ENCODE results near the gene EID3. TPM values are rescaled to one million over a fixed set of nuclear protein-coding genes. Genes with fewer than 3 reads are reported as not detected.

Gene EID3
- total and polyA plus RNA-seq, 7 donors: 0.28 to 1.3 (median 0.95) TPM

GRCh38 chr12:104350211-104351056, 46.9 kb downstream of the EID3 start:
- H3K27me3 ChIP-seq (ENCODE audit: insufficient read depth in 3 of 3, low read length in 2 of 3): no peaks in the 10 kb centered on the region
- 88 to 92% (median 90%) methylated on average over 8 of the region's 8 CpGs for WGBS, 3 donors
- no peak for ATAC-seq
- TF ChIP-seq CTCF (IDR thresholded peaks at IDR 0.05): no peak
- H3K4me3 ChIP-seq: no peak overlapping the region
- peaks cover 17 to 96% of the 10 kb centered on the region in 2 donors for H3K36me3 ChIP-seq (ENCODE audit: insufficient read depth in 1 of 2, low read depth in 1 of 2)
- intact Hi-C loops (cut with DNase I): no loop called here
- DNase-seq: no peak
- no peak overlapping the region for H3K27ac ChIP-seq
- H3K9me3 ChIP-seq: no peaks in the 10 kb centered on the region
- peaks cover 31% of the 10 kb centered on the region for H3K4me1 ChIP-seq

- Histone ChIP-seq H3K36me3 (ENCODE audit: insufficient read depth in 1 of 2, low read depth in 1 of 2) (peaks cover 17 to 88% of the 10 kb centered on the region in 2 donors), H3K27ac (no peak overlapping the region), H3K4me1 (peaks cover 22% of the 10 kb centered on the region), H3K9me3 (no peaks in the 10 kb centered on the region), H3K27me3 (ENCODE audit: insufficient read depth in 3 of 3, low read length in 2 of 3) (no peaks in the 10 kb centered on the region), H3K4me3 (no peak overlapping the region)
- ATAC-seq (no peak), DNase-seq (no peak)
- intact Hi-C loops (cut with DNase I): no loop called here
- TF ChIP-seq CTCF (IDR thresholded peaks at IDR 0.05): no peak
- WGBS, 3 donors: 97 to 99% (median 98%) methylated on average over 4 of the region's 4 CpGs
These were observed 47.8 kb downstream of the EID3 start for GRCh38 chr12:104351057-104351983.

GRCh38 chr12:104352106-104352713, 48.7 kb downstream of the EID3 start:
- Histone ChIP-seq H3K27ac (no peak overlapping the region), H3K36me3 (ENCODE audit: insufficient read depth in 1 of 2, low read depth in 1 of 2) (peaks cover 17 to 79% of the 10 kb centered on the region in 2 donors), H3K27me3 (ENCODE audit: insufficient read depth in 3 of 3, low read length in 2 of 3) (no peaks in the 10 kb centered on the region), H3K4me3 (no peak overlapping the region), H3K9me3 (no peaks in the 10 kb centered on the region), H3K4me1 (peaks cover 13% of the 10 kb centered on the region)
- 92 to 95% (median 94%) methylated on average over 3 of the region's 3 CpGs for WGBS, 3 donors
- DNase-seq (no peak), ATAC-seq (peak in 1 of 4 donors; percentile 25)
- no peak for TF ChIP-seq CTCF (IDR thresholded peaks at IDR 0.05)
- intact Hi-C loops (cut with DNase I): no loop called here

- Histone ChIP-seq H3K27ac (no peak overlapping the region), H3K9me3 (no peaks in the 10 kb centered on the region), H3K27me3 (ENCODE audit: insufficient read depth in 3 of 3, low read length in 2 of 3) (no peaks in the 10 kb centered on the region), H3K4me1 (peaks cover 5% of the 10 kb centered on the region), H3K4me3 (no peak overlapping the region), H3K36me3 (ENCODE audit: insufficient read depth in 1 of 2, low read depth in 1 of 2) (peaks cover 16 to 68% of the 10 kb centered on the region in 2 donors)
- DNase-seq: no peak
- 94 to 96% (median 95%) methylated on average over 17 of the region's 17 CpGs for WGBS, 3 donors
- intact Hi-C loops (cut with DNase I): no loop called here
- no peak for ATAC-seq
- TF ChIP-seq CTCF (IDR thresholded peaks at IDR 0.05): no peak
These were observed 49.8 kb downstream of the EID3 start for GRCh38 chr12:104353012-104353981.
